Measurements from ENCODE around the gene FBXW12. TPM values are rescaled to one million over a fixed set of nuclear protein-coding genes. Genes with fewer than 3 reads are reported as not detected.

FBXW12 gene
- total RNA-seq, 2 donors from 2014 or later, result not detected

- Histone ChIP-seq H3K4me3 (peak within 1 kb of the TSS; percentile 88), H3K27me3 (replicated peaks; ENCODE audit: insufficient read depth) (no peaks in the 10 kb centered on the region), H3K4me1 (ENCODE audit: control insufficient read depth in 1 of 2, low read depth in 2 of 2) (peaks cover 31 to 46% of the 10 kb centered on the region in 2 donors), H3K36me3 (no peaks in the 10 kb centered on the region), H3K9me3 (no peaks in the 10 kb centered on the region), H3K27ac (peak within 1 kb of the TSS; percentile 93 to 96)
- DNase-seq (ENCODE audit: low spot score) (peak; percentile 52), ATAC-seq (ENCODE audit: insufficient number of reproducible peaks, low FRiP score, low read depth) (no peak)
- TF ChIP-seq CTCF (IDR thresholded peaks at IDR 0.05), result no peak
Measured at GRCh38 chr3:48429960-48430707, 58.1 kb downstream of the FBXW12 start, which contains the start of gene PLXNB1. Gene PLXNB1 (minus strand): TSS chr3:48430086. CDS start chr3:48424611, 5,475 bp downstream.

GRCh38 chr3:48430708-48431101, 58.7 kb downstream of the FBXW12 start:
- Histone ChIP-seq H3K4me1 (ENCODE audit: control insufficient read depth in 1 of 2, low read depth in 2 of 2) (peaks cover 26 to 41% of the 10 kb centered on the region in 2 donors), H3K36me3 (no peaks in the 10 kb centered on the region), H3K4me3 (no peak overlapping the region), H3K27ac (peak overlapping the region; percentile 93 to 96), H3K9me3 (no peaks in the 10 kb centered on the region), H3K27me3 (replicated peaks; ENCODE audit: insufficient read depth) (no peaks in the 10 kb centered on the region)
- DNase-seq (ENCODE audit: low spot score) (no peak), ATAC-seq (ENCODE audit: insufficient number of reproducible peaks, low FRiP score, low read depth) (no peak)
- no peak for TF ChIP-seq CTCF (IDR thresholded peaks at IDR 0.05)

GRCh38 chr3:48431224-48432029, 59.4 kb downstream of the FBXW12 start:
- H3K27me3 ChIP-seq (replicated peaks; ENCODE audit: insufficient read depth), result no peaks in the 10 kb centered on the region
- no peak overlapping the region for H3K4me3 ChIP-seq
- H3K4me1 ChIP-seq (ENCODE audit: control insufficient read depth in 1 of 2, low read depth in 2 of 2), result peaks cover 21 to 33% of the 10 kb centered on the region in 2 donors
- DNase-seq (ENCODE audit: low spot score) (no peak), ATAC-seq (ENCODE audit: insufficient number of reproducible peaks, low FRiP score, low read depth) (no peak)
- H3K9me3 ChIP-seq, result no peaks in the 10 kb centered on the region
- no peaks in the 10 kb centered on the region for H3K36me3 ChIP-seq
- no peak for TF ChIP-seq CTCF (IDR thresholded peaks at IDR 0.05)
- peak overlapping the region; percentile 93 to 96 for H3K27ac ChIP-seq

GRCh38 chr3:48432411-48433371, 60.7 kb downstream of the FBXW12 start:
- DNase-seq (ENCODE audit: low spot score) (no peak), ATAC-seq (ENCODE audit: insufficient number of reproducible peaks, low FRiP score, low read depth) (no peak)
- Histone ChIP-seq H3K36me3 (no peaks in the 10 kb centered on the region), H3K9me3 (no peaks in the 10 kb centered on the region), H3K4me1 (ENCODE audit: control insufficient read depth in 1 of 2, low read depth in 2 of 2) (peaks cover 11 to 21% of the 10 kb centered on the region in 2 donors), H3K27me3 (replicated peaks; ENCODE audit: insufficient read depth) (no peaks in the 10 kb centered on the region), H3K4me3 (no peak overlapping the region), H3K27ac (peak overlapping the region in 1 of 2 donors; percentile 0)
- no peak for TF ChIP-seq CTCF (IDR thresholded peaks at IDR 0.05)

Measured in thoracic aorta (tissue), 2 donors.